ENCODE results near the gene SPATA9. TPM values are rescaled to one million over a fixed set of nuclear protein-coding genes. Genes with fewer than 3 reads are reported as not detected.

SPATA9 gene, protein sequence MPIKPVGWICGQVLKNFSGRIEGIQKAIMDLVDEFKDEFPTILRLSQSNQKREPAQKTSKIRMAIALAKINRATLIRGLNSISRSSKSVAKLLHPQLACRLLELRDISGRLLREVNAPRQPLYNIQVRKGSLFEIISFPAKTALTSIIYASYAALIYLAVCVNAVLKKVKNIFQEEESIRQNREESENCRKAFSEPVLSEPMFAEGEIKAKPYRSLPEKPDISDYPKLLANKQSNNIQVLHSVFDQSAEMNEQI
- 1 to 10 TPM; 1.0 to 3.2 (median 1.8) TPM for polyA plus RNA-seq (ENCODE audit: insufficient read length in 10 of 10)
- long read RNA-seq, donor 1: 0 reads
- long read RNA-seq, donor 2: 0 reads
- long read RNA-seq, donor 3: 0 reads
- long read RNA-seq, donor 4: 0 reads
- long read RNA-seq, donor 5: 0 reads
- long read RNA-seq, donor 6, partial matches to known transcripts: 135 of 151 reads
- long read RNA-seq, donor 6, other reads (novel, unspliced or antisense): 16 of 151 reads
- long read RNA-seq, donor 7: 0 reads
- long read RNA-seq, donor 8: 0 reads
- long read RNA-seq, donor 9: 0 reads

DNA sequence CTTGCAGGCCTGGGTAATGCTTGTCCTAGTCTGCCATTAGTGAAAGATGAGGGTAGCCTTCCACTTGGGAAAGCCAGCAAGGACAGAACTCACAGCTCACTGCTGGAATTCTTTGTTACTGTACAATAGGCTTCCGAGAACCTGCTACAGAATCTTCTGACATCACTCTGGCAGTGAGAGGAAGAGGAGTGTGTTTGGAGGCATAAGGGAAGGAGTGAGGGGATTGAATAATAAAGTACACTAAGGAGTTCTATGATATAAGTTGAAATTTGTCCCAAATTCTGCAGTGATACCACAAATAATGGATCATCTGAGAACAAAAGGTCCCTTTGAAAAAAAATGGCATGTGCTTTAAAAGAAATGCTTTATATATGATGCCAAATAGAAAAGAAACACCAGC is at the start of gene SPATA9:
TSS of gene SPATA9 (minus strand) at position 101 of the 400 bp plus-strand sequence. CDS start 137 bp downstream, outside the sequence.
- no peak for DNase-seq

DNA sequence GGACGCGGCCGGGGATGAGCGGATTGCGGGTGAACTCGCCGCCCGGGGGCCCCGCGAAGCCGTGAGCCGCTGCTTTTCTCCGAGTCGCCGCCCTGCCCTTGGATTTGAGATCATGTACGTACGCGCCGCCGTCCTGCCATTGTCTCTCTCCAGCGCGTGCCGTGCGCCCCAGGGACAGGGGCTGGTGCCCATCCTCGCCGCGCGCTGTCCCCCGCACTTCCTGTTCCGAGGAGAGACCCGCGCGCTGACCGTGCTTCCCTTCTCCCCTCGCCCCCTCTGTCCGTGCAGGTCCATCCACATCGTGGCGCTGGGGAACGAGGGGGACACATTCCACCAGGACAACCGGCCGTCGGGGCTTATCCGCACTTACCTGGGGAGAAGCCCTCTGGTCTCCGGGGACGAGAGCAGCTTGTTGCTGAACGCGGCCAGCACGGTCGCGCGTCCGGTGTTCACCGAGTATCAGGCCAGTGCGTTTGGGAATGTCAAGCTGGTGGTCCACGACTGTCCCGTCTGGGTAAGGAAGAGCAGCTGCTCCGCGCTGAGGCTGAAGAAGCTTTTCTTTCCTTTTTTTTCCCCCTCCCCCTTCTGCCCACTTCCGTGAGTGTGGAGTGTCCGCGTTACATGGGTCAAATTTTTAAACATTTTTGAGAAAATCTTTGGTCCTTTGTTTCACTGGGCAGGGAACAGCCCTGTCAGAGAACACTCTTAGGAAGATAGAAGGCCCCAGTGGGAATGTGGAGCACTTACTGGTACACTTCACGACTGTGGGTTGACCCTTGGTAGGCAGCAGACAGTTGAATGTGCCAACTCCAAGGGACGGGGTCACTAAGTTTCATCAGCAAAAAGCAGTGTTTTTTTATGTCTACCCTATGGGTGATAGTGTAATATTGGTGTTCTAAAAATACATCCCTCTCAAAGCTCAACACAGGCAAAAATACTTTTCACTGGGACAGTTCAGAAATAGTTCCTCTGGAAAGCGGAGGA is 49.1 kb upstream of the SPATA9 start:
- DNase-seq: peak in 2 of 3 donors; percentile 59 to 89

DNA sequence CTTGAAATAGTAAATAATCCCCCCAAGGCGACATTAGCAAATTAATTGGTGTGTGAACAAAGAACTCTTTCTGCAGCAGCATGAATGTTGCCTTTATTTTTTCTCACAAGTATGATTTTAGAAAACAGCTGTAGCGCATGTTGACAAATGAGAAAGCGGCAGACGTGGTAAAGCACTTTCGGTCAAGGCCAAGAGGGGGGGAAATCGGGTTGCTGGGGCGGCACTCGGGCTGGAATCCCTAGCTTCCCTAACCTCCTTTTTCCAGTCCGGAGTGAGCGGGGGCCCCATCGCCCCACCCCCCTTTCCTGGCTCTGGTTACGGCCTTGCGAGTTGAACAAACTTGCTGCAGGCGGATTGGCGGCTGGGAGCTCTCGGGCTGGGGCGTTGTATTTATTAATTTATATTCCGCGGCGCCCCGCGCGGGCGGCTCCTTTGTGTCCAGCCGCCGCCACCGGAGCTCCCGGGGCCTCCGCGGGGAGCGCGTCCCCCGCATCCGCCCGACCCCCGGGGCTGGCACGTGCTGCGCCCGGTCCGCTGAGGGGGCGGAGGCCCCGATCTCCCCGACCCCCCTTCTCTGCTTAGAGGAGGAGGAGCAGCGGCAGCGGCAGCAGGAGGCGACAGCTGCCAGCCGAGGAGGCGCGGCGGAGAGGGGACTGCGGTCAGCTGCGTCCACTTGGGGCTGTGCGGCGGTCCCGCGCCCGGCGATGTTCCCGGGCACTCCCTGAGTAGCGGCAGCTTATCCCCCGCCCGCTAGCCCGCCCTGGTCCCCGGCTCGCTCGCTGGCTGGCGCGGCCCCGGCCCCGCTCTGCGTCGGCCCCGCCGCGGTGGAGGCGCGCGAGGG is 48.2 kb upstream of the SPATA9 start, which contains the start of gene RHOBTB3:
TSS of gene RHOBTB3 (plus strand) at position 607 of the 841 bp plus-strand sequence. CDS start 347 bp downstream, outside the sequence.
- peak; percentile 94 to 98 (median 95) for DNase-seq

DNA sequence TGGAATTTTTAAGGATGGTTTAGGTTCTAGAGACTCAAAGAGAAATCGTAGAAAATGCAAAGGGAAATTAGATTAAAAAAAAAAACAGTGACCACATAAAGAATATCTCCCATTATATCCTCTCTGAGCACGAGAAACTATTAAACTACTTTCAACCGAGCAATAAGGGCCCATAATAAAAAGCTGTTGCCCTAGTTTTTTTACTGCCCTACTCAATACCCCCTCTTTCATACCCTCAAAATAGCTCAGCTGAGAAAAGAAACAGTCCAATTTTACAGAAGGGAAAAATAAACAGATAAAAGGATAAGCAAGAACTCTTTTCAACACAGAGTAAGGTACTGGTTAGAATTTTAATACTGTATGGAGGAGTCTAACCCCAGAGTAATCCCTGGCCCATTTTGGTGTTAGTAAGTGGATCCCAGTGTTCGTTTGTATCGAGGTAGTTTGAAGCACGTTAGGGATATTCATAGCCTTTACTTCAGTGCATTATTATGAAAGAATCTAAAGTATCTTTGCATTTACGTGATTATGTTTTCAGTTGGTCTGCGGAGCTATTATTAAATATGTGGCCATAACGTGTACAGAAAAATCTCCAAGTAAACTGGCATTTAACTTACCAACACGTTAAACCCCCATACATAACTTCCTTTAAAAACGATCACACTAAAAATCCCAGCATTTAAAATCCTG is 47.4 kb upstream of the SPATA9 start:
- no peak for DNase-seq

DNA sequence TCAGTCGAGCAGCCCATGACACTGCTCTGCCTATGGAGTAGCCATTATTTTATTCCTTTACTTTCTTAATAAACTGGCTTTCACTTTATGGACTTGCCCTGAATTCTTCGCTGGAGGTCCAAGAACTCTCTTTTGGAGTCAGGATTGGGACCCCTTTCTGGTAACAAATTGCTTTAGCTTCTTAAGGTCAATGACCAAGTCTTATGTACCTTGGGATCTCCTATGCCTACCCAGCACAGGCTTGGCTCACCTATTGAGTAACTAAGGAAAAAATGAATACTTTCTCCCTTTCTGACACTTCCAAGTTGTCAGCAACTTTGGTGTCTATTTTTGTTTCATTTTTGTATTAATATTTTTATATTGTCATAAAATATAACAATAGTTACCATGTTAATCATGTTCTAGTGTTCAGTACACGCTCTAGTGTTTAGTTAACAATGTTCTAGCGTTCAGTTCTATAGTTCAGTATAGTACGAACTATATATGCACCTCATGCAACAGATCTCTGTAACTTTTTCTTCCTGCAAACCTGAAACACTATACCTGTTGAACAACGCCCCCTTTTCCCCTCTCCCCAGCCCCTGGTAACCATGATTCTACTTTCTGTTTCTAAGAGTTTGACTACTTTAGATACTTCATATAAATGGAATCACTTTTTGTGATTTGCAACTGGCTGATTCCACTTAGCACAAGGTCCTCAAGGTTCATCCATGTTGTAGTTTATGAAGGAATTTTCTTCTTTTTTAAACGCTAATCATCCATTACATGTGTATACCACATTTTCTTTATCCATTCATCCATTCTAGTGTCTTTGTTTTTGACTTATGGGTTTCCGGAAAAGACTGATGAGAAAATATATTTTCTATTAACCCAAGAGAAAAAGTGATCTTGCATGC is 46.6 kb upstream of the SPATA9 start:
- DNase-seq: no peak

DNA sequence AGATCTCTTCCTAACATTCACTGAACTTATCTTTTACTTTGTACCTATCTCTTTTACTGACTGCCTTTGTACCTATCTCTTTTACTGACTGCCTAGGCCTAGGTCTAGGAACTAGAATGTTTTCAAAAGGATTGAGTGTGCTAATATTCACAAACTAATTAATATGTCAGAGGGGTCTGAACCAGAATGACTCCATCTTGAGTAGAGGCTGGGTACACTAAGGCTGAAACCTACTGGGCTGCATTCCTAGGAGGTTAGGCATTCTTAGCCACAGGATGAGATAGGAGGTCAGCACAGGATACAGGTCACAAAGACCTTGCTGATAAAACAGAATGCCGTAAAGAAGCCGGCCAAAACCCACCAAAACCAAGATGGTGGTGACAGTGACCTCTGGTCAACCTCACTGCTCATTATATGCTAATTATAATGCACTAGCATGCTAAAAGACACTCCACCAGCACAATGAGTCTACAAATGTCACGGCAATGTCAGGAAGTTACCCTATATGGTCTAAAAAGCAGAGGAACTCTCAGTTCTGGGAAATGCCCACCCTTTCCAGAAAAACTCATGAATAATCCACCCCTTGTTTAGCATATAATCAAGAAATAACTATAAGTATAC is 45.8 kb upstream of the SPATA9 start:
- DNase-seq: no peak

DNA sequence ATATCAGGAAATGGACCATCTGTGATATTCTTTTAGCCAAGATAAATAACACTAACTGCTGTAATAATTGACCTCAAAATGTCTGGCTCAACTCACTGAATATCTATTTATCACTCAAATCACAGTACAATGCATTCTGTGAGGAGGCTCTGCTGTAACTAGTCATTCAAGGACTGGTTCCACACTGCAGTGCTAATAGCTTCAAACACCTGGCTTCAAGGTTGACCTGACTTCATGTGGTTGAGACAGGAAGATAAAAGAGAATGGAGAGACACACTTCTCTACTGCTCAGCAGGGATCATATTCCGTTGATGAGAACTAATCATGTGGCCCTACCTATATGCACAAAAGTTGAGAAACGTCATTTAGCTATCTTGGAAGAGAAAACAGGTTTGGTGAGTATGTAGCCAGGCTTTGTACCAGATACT is 45.0 kb upstream of the SPATA9 start:
- DNase-seq: peak in 1 of 3 donors; percentile 58

DNA sequence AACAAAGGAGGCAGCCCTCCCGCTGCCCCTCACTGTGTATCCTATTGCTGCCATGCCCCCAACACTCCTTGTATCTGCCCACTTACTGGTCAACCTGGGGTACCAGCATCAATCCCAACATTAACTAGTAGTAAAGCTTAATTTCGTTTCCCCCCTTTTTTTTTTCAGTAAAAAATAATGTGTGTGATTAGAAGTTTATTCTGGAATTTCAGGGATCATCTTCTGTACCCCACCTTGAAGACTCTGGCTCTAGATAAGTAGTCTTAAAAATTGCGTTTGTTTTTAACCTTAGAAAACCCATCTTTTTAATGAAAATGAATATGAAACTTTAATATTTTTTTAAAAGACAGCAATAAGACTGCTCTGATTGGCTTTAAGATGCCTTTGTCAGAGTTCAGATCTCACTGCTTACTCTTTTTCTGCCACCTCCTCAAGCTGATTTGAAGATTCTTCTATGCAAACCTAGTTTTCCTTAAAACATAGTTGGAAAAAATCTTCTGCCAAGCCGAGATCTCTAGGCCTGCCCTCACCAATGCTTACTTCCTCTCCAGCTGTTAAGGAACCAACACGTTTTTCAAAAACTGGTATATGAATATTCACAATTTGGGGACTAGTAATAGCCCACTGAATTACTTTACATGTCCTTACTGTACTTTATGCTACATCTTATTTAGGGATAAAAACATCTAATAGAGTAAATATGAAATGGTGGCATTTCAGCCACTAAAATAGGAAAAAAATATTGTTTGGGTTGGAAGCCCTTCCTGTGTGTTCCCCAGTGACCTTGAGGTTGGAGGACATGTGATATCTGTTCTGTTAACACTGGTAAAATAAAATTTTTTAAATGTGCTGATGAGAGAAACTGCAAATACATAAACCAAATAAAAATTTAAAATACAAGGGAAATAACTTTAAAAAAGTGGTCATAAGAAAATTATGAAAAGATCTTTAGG is 44.3 kb upstream of the SPATA9 start:
- DNase-seq: peak in 1 of 3 donors; percentile 49

DNA sequence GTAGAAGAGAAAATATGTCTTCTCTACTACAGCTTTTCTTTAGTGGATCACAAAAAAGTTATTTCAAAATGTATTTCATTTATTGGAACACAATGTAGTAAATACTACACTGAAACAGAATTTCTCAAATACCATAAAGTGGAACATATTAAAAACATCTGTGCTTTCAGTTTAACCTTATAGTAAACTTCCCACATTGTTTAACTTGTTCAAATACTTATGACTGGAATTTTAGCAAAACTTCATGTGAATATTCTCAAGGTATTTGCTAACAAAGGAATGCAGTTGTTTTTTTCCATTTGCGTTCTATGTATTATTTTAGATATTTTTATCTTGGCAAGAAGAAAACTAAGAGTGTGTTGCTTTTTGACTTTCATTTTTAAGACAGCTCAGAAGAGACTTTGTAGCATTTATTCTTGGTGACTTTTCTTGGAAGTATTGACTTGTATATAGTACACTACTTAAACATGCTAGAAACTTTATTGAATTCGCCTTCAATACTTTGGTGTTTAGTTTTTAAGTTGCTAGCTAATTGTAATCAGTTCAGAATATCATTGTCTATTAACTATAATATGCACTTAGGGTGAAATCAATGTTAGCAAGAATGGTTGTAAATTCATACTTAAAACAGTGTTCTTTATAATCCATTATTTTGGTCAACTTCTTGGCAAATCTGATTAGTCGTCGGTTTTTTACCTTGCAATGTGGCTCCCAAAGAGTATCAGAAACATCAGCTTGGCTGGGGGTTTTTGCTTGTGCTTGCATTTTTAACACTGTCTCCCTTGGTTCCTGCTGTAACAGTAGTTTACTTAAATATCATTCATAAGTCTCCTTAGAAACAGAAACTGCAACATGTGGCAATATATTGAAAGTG is 43.4 kb upstream of the SPATA9 start:
- peak in 1 of 3 donors; percentile 79 for DNase-seq

DNA sequence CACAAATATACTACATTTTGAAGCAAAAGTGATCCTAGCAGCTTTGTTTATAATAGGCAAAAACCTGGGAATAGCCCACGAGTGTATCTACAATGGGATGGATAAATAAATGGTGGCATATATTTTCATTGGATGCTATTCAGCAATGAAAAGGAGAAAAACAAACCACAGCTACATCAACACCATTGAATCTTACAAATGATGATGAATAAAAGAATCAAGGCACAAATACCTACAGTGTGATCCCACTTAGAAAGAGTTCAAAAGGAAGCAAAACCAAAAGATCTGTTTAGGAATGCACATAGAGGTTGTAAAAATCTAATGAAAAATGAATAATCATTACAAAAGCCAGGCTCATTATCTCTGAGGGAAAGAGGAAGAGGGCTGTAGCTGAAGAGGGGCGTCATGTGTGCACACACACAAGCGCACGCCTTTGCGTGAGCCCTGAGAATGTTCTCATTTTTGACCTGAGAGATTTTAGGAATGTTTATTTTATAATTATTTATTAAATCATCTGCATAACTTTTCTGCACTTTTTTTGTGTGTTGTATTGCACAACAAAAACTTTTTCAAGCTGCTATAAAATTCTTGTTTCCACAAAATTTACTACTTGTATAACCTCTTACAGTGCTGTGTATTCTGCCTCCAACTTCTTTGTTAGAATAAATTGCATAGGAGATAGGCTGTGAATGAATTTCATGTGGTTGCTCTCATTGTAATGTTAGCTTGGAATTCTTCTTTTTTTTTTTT is 42.5 kb upstream of the SPATA9 start:
- no peak for DNase-seq

DNA sequence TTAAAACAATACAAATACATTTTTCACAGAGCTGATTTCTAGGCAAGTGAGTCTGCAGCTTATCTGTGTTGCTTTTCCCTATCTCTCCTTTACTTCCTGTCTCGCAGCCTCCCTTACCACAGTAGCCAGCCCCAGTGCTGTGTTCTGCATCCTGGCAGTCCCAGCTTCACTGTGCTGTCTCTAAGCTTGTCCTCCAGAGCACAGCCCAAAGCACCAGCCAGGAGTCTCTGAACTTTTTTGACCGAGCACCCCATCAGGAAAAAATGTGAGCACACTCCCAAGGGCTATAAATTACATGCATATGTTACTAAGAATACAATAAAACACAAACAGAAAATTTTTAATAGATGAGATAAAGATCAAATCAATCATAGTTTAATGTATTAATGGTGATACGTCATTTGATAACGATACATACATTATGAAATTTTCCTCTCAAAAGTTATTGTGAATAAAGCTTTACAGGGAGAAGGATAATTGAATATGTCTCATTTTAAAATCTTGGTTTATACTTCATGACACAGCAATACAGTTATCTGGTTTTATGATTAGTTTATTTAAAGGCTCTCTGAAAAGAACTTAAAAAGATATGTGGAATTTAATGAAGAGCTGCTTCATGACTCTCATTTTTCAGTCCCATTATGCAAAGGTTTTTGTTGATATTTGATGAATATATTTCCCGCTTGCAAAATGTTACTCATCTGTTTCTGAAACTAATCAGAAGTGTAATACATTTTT is 41.0 kb upstream of the SPATA9 start:
- DNase-seq: peak in 1 of 3 donors; percentile 52

DNA sequence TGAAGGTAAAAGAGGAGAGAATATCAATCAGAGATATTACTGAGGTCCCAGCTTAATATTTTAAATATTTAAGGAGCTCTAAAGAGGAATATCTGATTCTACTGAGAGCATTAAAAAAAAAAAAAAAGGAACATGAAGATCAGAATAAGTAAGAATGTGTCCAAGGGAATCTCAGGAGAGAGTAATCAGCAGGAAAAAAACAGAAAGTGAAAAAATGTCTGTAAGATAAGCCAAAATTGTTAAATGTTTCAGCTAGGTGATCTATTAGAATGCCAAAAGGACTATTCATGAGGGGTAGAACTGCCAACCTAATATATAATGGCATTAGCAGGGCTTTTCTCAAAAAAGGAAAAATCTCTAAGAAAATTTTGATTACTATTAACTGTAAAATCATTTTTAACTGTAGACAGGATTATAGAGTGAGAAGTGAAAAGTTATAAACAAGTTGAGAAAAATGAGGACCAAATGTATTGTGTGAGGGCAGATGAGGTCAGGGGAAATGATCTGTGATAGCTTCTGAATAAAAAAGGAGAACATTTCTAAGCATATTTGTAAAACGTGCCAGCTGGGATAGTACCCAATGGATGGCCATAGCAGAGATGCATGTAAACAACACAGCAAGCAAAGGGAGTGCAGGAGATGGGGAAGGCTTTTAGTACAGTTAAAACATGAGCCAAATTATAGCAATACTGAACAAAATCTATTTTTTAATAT is 38.9 kb upstream of the SPATA9 start:
- DNase-seq: no peak

DNA sequence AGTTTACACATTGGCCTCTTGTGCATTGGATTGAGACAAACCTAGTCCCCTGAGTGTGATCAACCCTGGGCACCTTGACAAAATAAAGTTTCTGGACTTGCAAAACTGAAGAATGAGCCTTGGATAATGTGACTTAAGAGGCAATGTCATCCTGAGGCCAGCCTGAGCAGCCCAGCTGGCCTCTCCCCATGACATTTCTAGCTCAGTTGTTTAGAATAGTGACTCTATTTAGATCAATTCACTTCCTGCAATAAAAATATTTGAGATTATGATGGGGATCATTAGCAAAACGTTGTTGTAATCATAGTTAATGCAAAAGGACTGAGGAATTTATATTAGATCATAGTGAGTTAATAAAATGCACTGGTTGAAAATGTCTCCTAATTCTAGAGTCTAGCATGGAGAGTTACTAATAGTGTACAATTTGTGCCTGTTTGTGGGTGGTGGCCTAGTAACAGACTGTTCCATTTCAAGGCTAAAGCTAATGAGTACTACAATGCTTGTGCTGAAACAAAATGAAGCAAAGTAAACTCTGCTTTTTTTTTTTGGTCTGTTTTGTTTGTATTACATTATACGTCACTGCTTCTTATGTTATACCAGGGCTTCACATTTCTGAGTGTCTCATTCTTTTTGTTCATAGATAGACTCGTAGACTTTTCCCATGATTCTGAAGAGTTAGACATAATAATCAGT is 37.4 kb upstream of the SPATA9 start:
- no peak for DNase-seq

DNA sequence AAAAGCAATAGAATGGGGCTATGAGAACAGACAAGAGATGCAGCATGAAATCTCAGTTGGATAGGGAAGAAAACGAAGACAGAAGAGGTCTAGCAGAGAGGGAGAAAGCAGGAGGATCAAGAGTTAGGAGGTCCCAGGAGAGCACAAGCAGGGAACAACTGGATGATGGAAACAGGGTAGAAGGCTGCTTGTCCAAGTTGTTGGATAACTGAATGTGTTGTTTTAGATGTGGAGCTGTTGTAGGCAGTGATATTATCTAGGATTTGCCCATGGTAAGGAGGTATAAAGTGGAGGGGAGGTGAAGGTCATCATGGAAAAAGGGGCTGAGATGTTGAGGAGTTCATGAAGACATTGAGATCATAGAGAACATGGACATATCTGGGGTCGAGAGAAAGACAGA is 35.9 kb upstream of the SPATA9 start:
- no peak for DNase-seq

All from muscle of back (tissue), 13 donors.